Ovary (tissue), 3 donors: Measurements from ENCODE around the gene COQ10A.

ENCODE experiments used
- CTCF ChIP-seq, 3 donors: fragments of 450-650 bp in 2 of 3; fragments of 200-600 bp in 1 of 3; IDR thresholded peaks; one replicate each; pipeline versions ENCODE4 v1.5.1 to v1.8.0; 2016 to 2022; ENCODE audit warnings: antibody characterized with exemption in 3 of 3, mild to moderate bottlenecking in 1 of 3
- POLR2A ChIP-seq: fragments of 450-650 bp; IDR thresholded peaks from one replicate; pipeline ENCODE4 v1.6.1; 2017; ENCODE audit warnings: antibody characterized with exemption, mild to moderate bottlenecking, moderate library complexity
- donor health status: DM: no; HTN: no; CAD: no.

GRCh38 chr12:56300644-56301464 is 34.1 kb downstream of the COQ10A start:
- TF ChIP-seq CTCF (IDR thresholded peaks at IDR 0.05) (no peak), POLR2A (no peak)
